DOHH2 (cell line): ENCODE results near the gene KIF26B.

ENCODE experiments used
- H3F3A ChIP-seq: fragments of 200-600 bp; sonication (generic), shearing (Covaris generic); 2 replicates; pipeline ENCODE4 v1.6.0; 2016; ENCODE audit warnings: antibody characterized with exemption, mild to moderate bottlenecking; ENCODE audit not compliant: control insufficient read depth, insufficient read depth
- H3K27ac ChIP-seq: fragments of 200-600 bp; sonication (generic); 2 replicates; pipeline ENCODE4 v1.5.1; 2014; ENCODE audit warnings: low read depth, mild to moderate bottlenecking, low read length, moderate library complexity
- H3K27me3 ChIP-seq: fragments of 200-600 bp; sonication (generic); 2 replicates; pipeline ENCODE4 v1.6.1; 2014; ENCODE audit warnings: mild to moderate bottlenecking, low read length, mixed read lengths; ENCODE audit not compliant: control insufficient read depth
- H3K36me3 ChIP-seq: fragments of 200-600 bp; sonication (generic); 2 replicates; pipeline ENCODE4 v1.6.1; 2014; ENCODE audit warnings: mild to moderate bottlenecking, low read length, moderate library complexity, mixed read lengths; ENCODE audit not compliant: control insufficient read depth
- H3K4me1 ChIP-seq: fragments of 200-600 bp; sonication (generic); 2 replicates; pipeline ENCODE4 v1.6.1; 2014; ENCODE audit warnings: mild to moderate bottlenecking, low read length, mixed read lengths; ENCODE audit not compliant: control insufficient read depth
- H3K4me2 ChIP-seq: fragments of 200-600 bp; sonication (generic); 2 replicates; pipeline ENCODE4 v1.6.0; 2014; ENCODE audit warnings: mild to moderate bottlenecking, low read length, moderate library complexity
- H3K4me3 ChIP-seq: fragments of 200-600 bp; sonication (generic); 2 replicates; pipeline ENCODE4 v1.5.1; 2014; ENCODE audit warnings: mild to moderate bottlenecking, low read length, mixed read lengths
- H3K79me2 ChIP-seq: fragments of 200-600 bp; sonication (generic); 2 replicates; pipeline ENCODE4 v1.6.1; 2014; ENCODE audit warnings: mild to moderate bottlenecking, low read length, mixed read lengths; ENCODE audit not compliant: control insufficient read depth
- H3K9me2 ChIP-seq: fragments of 200-600 bp; sonication (generic); replicated peaks from 2 replicates; pipeline ENCODE4 v1.6.1; 2014; ENCODE audit warnings: mild to moderate bottlenecking, low read length, mixed read lengths; ENCODE audit not compliant: control insufficient read depth
- H3K9me3 ChIP-seq: fragments of 200-600 bp; sonication (generic); 2 replicates; pipeline ENCODE4 v1.6.1; 2014; ENCODE audit warnings: antibody characterized with exemption, low read length, mixed read lengths; ENCODE audit not compliant: control insufficient read depth, insufficient read depth
- H4K20me1 ChIP-seq: fragments of 200-600 bp; sonication (generic); 2 replicates; pipeline ENCODE4 v1.6.0; 2014; ENCODE audit warnings: low read depth, mild to moderate bottlenecking, antibody characterized with exemption, low read length, moderate library complexity; ENCODE audit not compliant: control insufficient read depth, insufficient read depth
- CTCF ChIP-seq: fragments of 200-600 bp; sonication (generic); IDR thresholded peaks from one replicate; pipeline ENCODE4 v1.5.1; 2014; ENCODE audit warnings: antibody characterized with exemption, mild to moderate bottlenecking, low read depth, low read length; ENCODE audit not compliant: poor library complexity, severe bottlenecking
- EZH2phosphoT487 ChIP-seq: fragments of 200-600 bp; sonication (generic); IDR thresholded peaks from 2 replicates; pipeline ENCODE4 v1.6.1; 2017; ENCODE audit warnings: borderline replicate concordance, mild to moderate bottlenecking, antibody characterized with exemption, low read length, moderate library complexity, mixed read lengths

Gene KIF26B

GRCh38 chr1:245585252-245585959 is 430.6 kb downstream of the KIF26B start:
- no peaks in the 10 kb centered on the region for H3K27me3 ChIP-seq
- no peaks in the 10 kb centered on the region for H3F3A ChIP-seq
- H3K9me2 ChIP-seq, result no peaks in the 10 kb centered on the region
- no peaks in the 10 kb centered on the region for H3K4me1 ChIP-seq
- no peaks in the 10 kb centered on the region for H3K79me2 ChIP-seq
- H3K9me3 ChIP-seq, result no peaks in the 10 kb centered on the region
- H3K36me3 ChIP-seq, result no peaks in the 10 kb centered on the region
- no peak overlapping the region for H3K27ac ChIP-seq
- no peak overlapping the region for H3K4me2 ChIP-seq
- no peaks in the 10 kb centered on the region for H4K20me1 ChIP-seq
- H3K4me3 ChIP-seq, result no peak overlapping the region
- TF ChIP-seq EZH2phosphoT487 (no peak), CTCF (no peak)

GRCh38 chr1:245587435-245588115 is 432.8 kb downstream of the KIF26B start:
- H4K20me1 ChIP-seq, result no peaks in the 10 kb centered on the region
- no peaks in the 10 kb centered on the region for H3K27me3 ChIP-seq
- TF ChIP-seq CTCF, result no peak
- TF ChIP-seq EZH2phosphoT487, result no peak
- H3F3A ChIP-seq, result no peaks in the 10 kb centered on the region
- no peak overlapping the region for H3K4me3 ChIP-seq
- H3K4me2 ChIP-seq, result no peak overlapping the region
- no peaks in the 10 kb centered on the region for H3K36me3 ChIP-seq
- no peak overlapping the region for H3K27ac ChIP-seq
- no peaks in the 10 kb centered on the region for H3K4me1 ChIP-seq
- no peaks in the 10 kb centered on the region for H3K79me2 ChIP-seq
- H3K9me2 ChIP-seq, result no peaks in the 10 kb centered on the region
- H3K9me3 ChIP-seq, result no peaks in the 10 kb centered on the region

- Histone ChIP-seq H3K27me3 (no peaks in the 10 kb centered on the region), H3K27ac (no peak overlapping the region), H3K79me2 (no peaks in the 10 kb centered on the region), H3F3A (no peaks in the 10 kb centered on the region), H3K4me1 (no peaks in the 10 kb centered on the region), H3K4me2 (no peak overlapping the region), H3K9me2 (no peaks in the 10 kb centered on the region), H3K4me3 (no peak overlapping the region), H3K9me3 (no peaks in the 10 kb centered on the region), H4K20me1 (no peaks in the 10 kb centered on the region), H3K36me3 (no peaks in the 10 kb centered on the region)
- TF ChIP-seq CTCF (no peak), EZH2phosphoT487 (no peak)
These were observed 433.4 kb downstream of the KIF26B start for GRCh38 chr1:245588116-245588639.
